ENCODE measurements around the gene PGBD4.

DNA sequence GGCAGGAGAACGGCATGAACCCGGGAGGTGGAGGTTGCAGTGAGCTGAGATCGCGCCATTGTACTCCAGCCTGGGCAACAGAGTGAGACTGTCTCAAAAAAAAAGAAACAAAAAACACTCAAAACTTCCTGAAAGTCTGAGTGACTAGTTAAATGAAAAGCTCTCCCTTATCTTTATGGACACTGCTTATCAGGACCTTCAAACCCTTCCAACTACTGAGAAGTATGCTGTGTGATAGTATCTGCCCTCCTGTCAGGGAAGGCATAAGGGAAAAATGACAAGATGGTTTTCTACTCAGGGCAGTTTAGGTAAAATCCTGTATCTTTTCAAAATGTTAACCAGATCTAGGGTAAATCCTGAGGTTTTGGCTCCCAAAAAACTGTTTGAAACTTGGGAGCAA, 22.0 kb upstream of the PGBD4 start:
- TF ChIP-seq, protein P1, sequence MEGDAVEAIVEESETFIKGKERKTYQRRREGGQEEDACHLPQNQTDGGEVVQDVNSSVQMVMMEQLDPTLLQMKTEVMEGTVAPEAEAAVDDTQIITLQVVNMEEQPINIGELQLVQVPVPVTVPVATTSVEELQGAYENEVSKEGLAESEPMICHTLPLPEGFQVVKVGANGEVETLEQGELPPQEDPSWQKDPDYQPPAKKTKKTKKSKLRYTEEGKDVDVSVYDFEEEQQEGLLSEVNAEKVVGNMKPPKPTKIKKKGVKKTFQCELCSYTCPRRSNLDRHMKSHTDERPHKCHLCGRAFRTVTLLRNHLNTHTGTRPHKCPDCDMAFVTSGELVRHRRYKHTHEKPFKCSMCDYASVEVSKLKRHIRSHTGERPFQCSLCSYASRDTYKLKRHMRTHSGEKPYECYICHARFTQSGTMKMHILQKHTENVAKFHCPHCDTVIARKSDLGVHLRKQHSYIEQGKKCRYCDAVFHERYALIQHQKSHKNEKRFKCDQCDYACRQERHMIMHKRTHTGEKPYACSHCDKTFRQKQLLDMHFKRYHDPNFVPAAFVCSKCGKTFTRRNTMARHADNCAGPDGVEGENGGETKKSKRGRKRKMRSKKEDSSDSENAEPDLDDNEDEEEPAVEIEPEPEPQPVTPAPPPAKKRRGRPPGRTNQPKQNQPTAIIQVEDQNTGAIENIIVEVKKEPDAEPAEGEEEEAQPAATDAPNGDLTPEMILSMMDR (IDR thresholded peaks at IDR 0.05) = no peak
- TF ChIP-seq POLR2A (IDR thresholded peaks at IDR 0.05) = no peak
